Hepatocyte (in vitro differentiated cells): ENCODE data around the gene ABCB11.

Experiments used
- CTCF ChIP-seq: fragments of 200-600 bp; sonication (generic); IDR thresholded peaks from 2 replicates; pipeline ENCODE4 v1.5.1; 2016; ENCODE audit warnings: antibody characterized with exemption, mild to moderate bottlenecking; ENCODE audit not compliant: poor library complexity
- EZH2 ChIP-seq: fragments of 200-600 bp; sonication (generic); IDR thresholded peaks from 2 replicates; pipeline ENCODE4 v1.6.1; 2016; ENCODE audit warnings: antibody characterized with exemption, mild to moderate bottlenecking, borderline replicate concordance

GRCh38 chr2:168928113-168928831, 102.9 kb downstream of the ABCB11 start:
- no peak for TF ChIP-seq CTCF
- TF ChIP-seq EZH2: no peak
